Measurements from ENCODE around the gene TDP1. TPM values are rescaled to one million over a fixed set of nuclear protein-coding genes. Genes with fewer than 3 reads are reported as not detected.

TDP1 gene
- total RNA-seq, 1 experiment from 2014 or later = 42.9 TPM

DNA sequence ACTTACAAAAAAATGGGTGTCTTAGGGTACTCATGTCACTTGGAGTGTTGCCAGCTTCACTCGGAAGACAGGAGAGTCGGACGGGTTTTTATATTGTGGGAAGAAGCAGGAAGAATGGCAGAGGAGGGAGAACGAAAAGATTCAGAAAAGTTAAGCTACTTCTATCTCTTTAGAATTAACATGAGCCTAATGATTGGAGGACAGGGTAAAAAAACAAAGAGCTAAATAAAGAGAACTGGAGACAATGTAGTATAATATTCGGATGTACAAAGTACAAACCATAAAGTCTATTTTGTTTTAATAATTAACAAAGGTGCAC lies 45.1 kb upstream of the TDP1 start:
- DNase-seq = no peak
- Histone ChIP-seq H3F3A (ENCODE audit: low read length, unreplicated experiment) (no peaks in the 10 kb centered on the region), H3K9me3 (ENCODE audit: low read length) (no peaks in the 10 kb centered on the region), H3K36me3 (ENCODE audit: low read depth, low read length) (no peaks in the 10 kb centered on the region), H3K27ac (ENCODE audit: low read length) (no peak overlapping the region), H3K4me3 (ENCODE audit: low read length) (no peak overlapping the region), H3K9ac (ENCODE audit: low read length) (no peak overlapping the region), H2AFZ (ENCODE audit: low read length) (no peak overlapping the region), H3K4me2 (ENCODE audit: low read length) (peak overlapping the region; percentile 9; the same call in 1 of the 2 replicates), H3K4me1 (ENCODE audit: insufficient read depth, low read length) (peaks cover 30% of the 10 kb centered on the region), H3K9me2 (replicated peaks; ENCODE audit: low read length) (no peaks in the 10 kb centered on the region), H4K20me1 (ENCODE audit: low read length) (no peaks in the 10 kb centered on the region), H3K27me3 (ENCODE audit: low read length) (no peaks in the 10 kb centered on the region), H3K79me2 (ENCODE audit: low read length) (no peaks in the 10 kb centered on the region)
- intact Hi-C loops (cut with micrococcal nuclease) = loop anchor here (10.0 kb wide), 2 partner anchors 136 to 606 kb away; no protein-coding TSS in a partner anchor
- POLR2A ChIA-PET (ENCODE audit: unreplicated experiment) = interaction anchor here (0.7 kb wide), 1 partner anchor 10 kb away, joined by 3 read pairs; no protein-coding TSS in a partner anchor
- TF ChIP-seq, protein P1, sequence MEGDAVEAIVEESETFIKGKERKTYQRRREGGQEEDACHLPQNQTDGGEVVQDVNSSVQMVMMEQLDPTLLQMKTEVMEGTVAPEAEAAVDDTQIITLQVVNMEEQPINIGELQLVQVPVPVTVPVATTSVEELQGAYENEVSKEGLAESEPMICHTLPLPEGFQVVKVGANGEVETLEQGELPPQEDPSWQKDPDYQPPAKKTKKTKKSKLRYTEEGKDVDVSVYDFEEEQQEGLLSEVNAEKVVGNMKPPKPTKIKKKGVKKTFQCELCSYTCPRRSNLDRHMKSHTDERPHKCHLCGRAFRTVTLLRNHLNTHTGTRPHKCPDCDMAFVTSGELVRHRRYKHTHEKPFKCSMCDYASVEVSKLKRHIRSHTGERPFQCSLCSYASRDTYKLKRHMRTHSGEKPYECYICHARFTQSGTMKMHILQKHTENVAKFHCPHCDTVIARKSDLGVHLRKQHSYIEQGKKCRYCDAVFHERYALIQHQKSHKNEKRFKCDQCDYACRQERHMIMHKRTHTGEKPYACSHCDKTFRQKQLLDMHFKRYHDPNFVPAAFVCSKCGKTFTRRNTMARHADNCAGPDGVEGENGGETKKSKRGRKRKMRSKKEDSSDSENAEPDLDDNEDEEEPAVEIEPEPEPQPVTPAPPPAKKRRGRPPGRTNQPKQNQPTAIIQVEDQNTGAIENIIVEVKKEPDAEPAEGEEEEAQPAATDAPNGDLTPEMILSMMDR (conservative IDR thresholded peaks at IDR 0.05; ENCODE audit: low read depth, low read length) = no peak
- TF ChIP-seq EZH2 (IDR thresholded peaks at IDR 0.05; ENCODE audit: low read length, unreplicated experiment) (no peak), EZH2phosphoT487 (IDR thresholded peaks at IDR 0.05; ENCODE audit: borderline replicate concordance, low read length) (no peak)
- no peak for ATAC-seq
- BruUV-seq (replicated peaks) = no TSS peak
- CTCF ChIA-PET = no interaction called here

GRCh38 chr14:89911010-89911919 lies 44.5 kb upstream of the TDP1 start:
- no peaks in the 10 kb centered on the region for H3K27me3 ChIP-seq (ENCODE audit: low read length)
- no peaks in the 10 kb centered on the region for H3F3A ChIP-seq (ENCODE audit: low read length, unreplicated experiment)

More at GRCh38 chr14:89911010-89911919, 44.5 kb upstream of the TDP1 start:
- H3K9me3 ChIP-seq (ENCODE audit: low read length) = no peaks in the 10 kb centered on the region
- no peak overlapping the region for H3K4me3 ChIP-seq (ENCODE audit: low read length)
- TF ChIP-seq EZH2 (IDR thresholded peaks at IDR 0.05; ENCODE audit: low read length, unreplicated experiment) = no peak
- TF ChIP-seq EZH2phosphoT487 (IDR thresholded peaks at IDR 0.05; ENCODE audit: borderline replicate concordance, low read length) = no peak
- TF ChIP-seq, protein P1 (conservative IDR thresholded peaks at IDR 0.05; ENCODE audit: low read depth, low read length) = no peak
- DNase-seq (peak; percentile 40), ATAC-seq (peak; percentile 39)
- H3K79me2 ChIP-seq (ENCODE audit: low read length) = no peaks in the 10 kb centered on the region
- peak overlapping the region; percentile 9; the same call in 1 of the 2 replicates for H3K4me2 ChIP-seq (ENCODE audit: low read length)
- no peak overlapping the region for H3K9ac ChIP-seq (ENCODE audit: low read length)
- intact Hi-C loops (cut with micrococcal nuclease) = loop anchor here (10.0 kb wide), 2 partner anchors 136 to 606 kb away; no protein-coding TSS in a partner anchor
- H2AFZ ChIP-seq (ENCODE audit: low read length) = no peak overlapping the region
- no peaks in the 10 kb centered on the region for H4K20me1 ChIP-seq (ENCODE audit: low read length)
- H3K36me3 ChIP-seq (ENCODE audit: low read depth, low read length) = no peaks in the 10 kb centered on the region
- POLR2A ChIA-PET (ENCODE audit: unreplicated experiment) = interaction anchor here (0.7 kb wide), 1 partner anchor 11 kb away, joined by 3 read pairs; no protein-coding TSS in a partner anchor
- H3K27ac ChIP-seq (ENCODE audit: low read length) = no peak overlapping the region
- no peaks in the 10 kb centered on the region for H3K9me2 ChIP-seq (replicated peaks; ENCODE audit: low read length)
- CTCF ChIA-PET = no interaction called here
- H3K4me1 ChIP-seq (ENCODE audit: insufficient read depth, low read length) = peaks cover 36% of the 10 kb centered on the region
- BruUV-seq (replicated peaks) = no TSS peak

Data from PC-3 (cell line).